Loucy (cell line): Measurements from ENCODE around the gene PTPRT.

Source experiments
- H2AFZ ChIP-seq: fragments of 200-600 bp; sonication (generic); 2 replicates; pipeline ENCODE4 v1.6.0; 2016; ENCODE audit warnings: antibody characterized with exemption, mild to moderate bottlenecking, low read length, moderate library complexity
- H3F3A ChIP-seq: fragments of 200-600 bp; 2 replicates; pipeline ENCODE4 v1.6.0; 2016; ENCODE audit warnings: antibody characterized with exemption, low read depth, mild to moderate bottlenecking
- H3K27me3 ChIP-seq: fragments of 200-600 bp; sonication (generic); 2 replicates; pipeline ENCODE4 v1.6.1; 2014; ENCODE audit warnings: low read length, mild to moderate bottlenecking; ENCODE audit not compliant: insufficient read depth, poor library complexity, severe bottlenecking
- H3K36me3 ChIP-seq: fragments of 200-600 bp; sonication (generic); 2 replicates; pipeline ENCODE4 v1.6.1; 2016; ENCODE audit warnings: low read length; ENCODE audit not compliant: insufficient read depth
- H3K4me1 ChIP-seq: fragments of 200-600 bp; sonication (generic); 2 replicates; pipeline ENCODE4 v1.5.1; 2014; ENCODE audit warnings: low read length, mild to moderate bottlenecking; ENCODE audit not compliant: insufficient read depth, poor library complexity, severe bottlenecking
- H3K4me2 ChIP-seq: fragments of 200-600 bp; sonication (generic); 2 replicates; pipeline ENCODE4 v1.6.0; 2014; ENCODE audit warnings: antibody characterized with exemption, low read length, low read depth, mild to moderate bottlenecking; ENCODE audit not compliant: poor library complexity, severe bottlenecking
- H3K4me3 ChIP-seq: fragments of 200-600 bp; sonication (generic); 2 replicates; pipeline ENCODE4 v1.5.1; 2014; ENCODE audit warnings: low read length, mild to moderate bottlenecking, mixed read lengths; ENCODE audit not compliant: poor library complexity, severe bottlenecking
- H3K79me2 ChIP-seq: fragments of 200-600 bp; sonication (generic); 2 replicates; pipeline ENCODE4 v1.6.1; 2014; ENCODE audit warnings: low read length; ENCODE audit not compliant: insufficient read depth
- H3K9ac ChIP-seq: fragments of 200-600 bp; sonication (generic); 2 replicates; pipeline ENCODE4 v1.6.0; 2014; ENCODE audit warnings: mild to moderate bottlenecking, low read depth, low read length, moderate library complexity; ENCODE audit not compliant: poor library complexity, severe bottlenecking
- H3K9me2 ChIP-seq: fragments of 200-600 bp; sonication (generic); replicated peaks from 2 replicates; pipeline ENCODE4 v1.6.1; 2016; ENCODE audit warnings: low read depth, low read length, mixed read lengths
- H3K9me3 ChIP-seq: fragments of 200-600 bp; sonication (generic); 2 replicates; pipeline ENCODE4 v1.6.1; 2014; ENCODE audit warnings: mild to moderate bottlenecking, antibody characterized with exemption, low read length, low read depth; ENCODE audit not compliant: insufficient read depth
- H4K20me1 ChIP-seq: fragments of 200-600 bp; sonication (generic); 2 replicates; pipeline ENCODE4 v1.6.0; 2014; ENCODE audit warnings: antibody characterized with exemption, low read length, mild to moderate bottlenecking; ENCODE audit not compliant: insufficient read depth, poor library complexity, severe bottlenecking
- CTCF ChIP-seq: fragments of 200-600 bp; sonication (generic); conservative IDR thresholded peaks from 2 replicates; pipeline ENCODE4 v1.5.1; 2014; ENCODE audit warnings: mild to moderate bottlenecking, antibody characterized with exemption, low read length
- EZH2phosphoT487 ChIP-seq: fragments of 200-600 bp; IDR thresholded peaks from 2 replicates; pipeline ENCODE4 v1.6.1; 2018; ENCODE audit warnings: antibody characterized with exemption, mild to moderate bottlenecking, moderate library complexity, borderline replicate concordance

Gene PTPRT

DNA sequence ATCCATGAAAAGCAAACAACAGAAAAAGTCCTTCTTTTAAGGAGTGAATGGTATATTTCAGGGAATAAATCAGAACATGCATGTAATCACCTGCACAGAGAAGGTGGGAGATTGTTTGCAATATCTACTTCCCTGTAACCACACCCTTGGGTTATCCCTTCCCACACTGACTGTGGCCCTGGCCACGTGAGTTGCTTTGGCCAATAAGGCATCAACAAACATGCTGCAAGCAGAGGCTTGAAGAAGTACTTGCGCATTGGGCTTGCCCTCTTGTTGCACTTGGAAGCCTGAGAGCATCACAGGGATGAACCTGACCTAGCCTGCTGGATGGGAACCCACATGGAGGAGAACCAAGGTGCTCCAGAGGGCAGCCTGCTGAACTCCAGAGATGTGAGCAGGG is 208.5 kb downstream of the PTPRT start:
- Histone ChIP-seq H3K4me1 (no peaks in the 10 kb centered on the region), H3F3A (no peaks in the 10 kb centered on the region), H3K9me2 (no peaks in the 10 kb centered on the region), H4K20me1 (no peaks in the 10 kb centered on the region), H2AFZ (no peak overlapping the region), H3K79me2 (no peaks in the 10 kb centered on the region), H3K9me3 (no peaks in the 10 kb centered on the region), H3K27me3 (no peaks in the 10 kb centered on the region), H3K9ac (no peak overlapping the region), H3K36me3 (no peaks in the 10 kb centered on the region), H3K4me3 (no peak overlapping the region), H3K4me2 (no peak overlapping the region)
- TF ChIP-seq EZH2phosphoT487 (no peak), CTCF (no peak)

GRCh38 chr20:42979720-42980119 is 210.0 kb downstream of the PTPRT start:
- H3K9me3 ChIP-seq = no peaks in the 10 kb centered on the region

DNA sequence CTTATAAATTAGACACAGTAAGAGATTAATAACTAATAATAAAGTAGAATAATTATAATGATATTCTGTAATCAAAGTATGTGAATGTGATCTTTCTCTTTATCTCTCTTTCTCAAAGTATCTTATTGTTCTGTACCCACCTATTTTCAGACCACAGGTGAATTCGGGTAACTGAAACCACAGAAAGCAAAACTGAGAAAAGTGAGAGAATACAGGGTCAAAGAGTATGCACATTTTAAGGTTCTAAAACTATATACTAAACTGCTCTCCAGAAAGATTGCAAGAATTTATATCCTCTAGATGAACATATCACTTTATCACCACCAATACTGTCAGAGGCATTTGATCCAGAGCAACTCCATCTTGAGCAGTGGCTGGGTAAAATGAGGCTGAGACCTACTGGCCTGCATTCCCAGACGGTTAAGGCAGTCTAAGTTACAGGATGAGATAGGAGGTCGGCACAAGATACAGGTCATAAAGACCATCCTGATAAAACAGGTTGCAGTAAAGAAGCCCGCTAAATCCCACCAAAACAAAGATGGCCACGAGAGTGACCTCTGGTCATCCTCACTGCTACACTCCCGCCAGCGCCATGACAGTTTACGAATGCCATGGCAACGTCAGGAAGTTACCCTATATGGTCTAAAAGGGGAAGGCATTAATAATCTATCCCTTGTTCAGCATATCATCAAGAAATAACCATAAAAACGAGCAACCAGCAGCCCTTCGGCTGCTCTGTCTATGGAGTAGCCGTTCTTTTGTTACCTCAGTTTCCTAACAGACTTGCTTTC is 211.3 kb downstream of the PTPRT start:
- no peaks in the 10 kb centered on the region for H3K9me3 ChIP-seq
- no peaks in the 10 kb centered on the region for H3K79me2 ChIP-seq
- H3K4me1 ChIP-seq = no peaks in the 10 kb centered on the region
- H3K4me3 ChIP-seq = no peak overlapping the region
- no peak overlapping the region for H3K9ac ChIP-seq
- no peaks in the 10 kb centered on the region for H3F3A ChIP-seq
- TF ChIP-seq CTCF (no peak), EZH2phosphoT487 (no peak)
- H2AFZ ChIP-seq = no peak overlapping the region
- no peaks in the 10 kb centered on the region for H4K20me1 ChIP-seq
- no peak overlapping the region for H3K4me2 ChIP-seq
- no peaks in the 10 kb centered on the region for H3K27me3 ChIP-seq
- no peaks in the 10 kb centered on the region for H3K9me2 ChIP-seq
- H3K36me3 ChIP-seq = no peaks in the 10 kb centered on the region

More at GRCh38 chr20:42979720-42980119, 210.0 kb downstream of the PTPRT start:
- no peak overlapping the region for H3K4me3 ChIP-seq
- no peaks in the 10 kb centered on the region for H3F3A ChIP-seq
- H4K20me1 ChIP-seq = no peaks in the 10 kb centered on the region
- TF ChIP-seq CTCF (no peak), EZH2phosphoT487 (no peak)
- no peak overlapping the region for H3K9ac ChIP-seq
- no peak overlapping the region for H2AFZ ChIP-seq
- H3K79me2 ChIP-seq = no peaks in the 10 kb centered on the region
- H3K36me3 ChIP-seq = no peaks in the 10 kb centered on the region
- H3K4me1 ChIP-seq = no peaks in the 10 kb centered on the region
- no peaks in the 10 kb centered on the region for H3K27me3 ChIP-seq
- H3K9me2 ChIP-seq = no peaks in the 10 kb centered on the region
- no peak overlapping the region for H3K4me2 ChIP-seq
